Measurements from ENCODE around the gene RNASEL.

RNASEL gene

DNA sequence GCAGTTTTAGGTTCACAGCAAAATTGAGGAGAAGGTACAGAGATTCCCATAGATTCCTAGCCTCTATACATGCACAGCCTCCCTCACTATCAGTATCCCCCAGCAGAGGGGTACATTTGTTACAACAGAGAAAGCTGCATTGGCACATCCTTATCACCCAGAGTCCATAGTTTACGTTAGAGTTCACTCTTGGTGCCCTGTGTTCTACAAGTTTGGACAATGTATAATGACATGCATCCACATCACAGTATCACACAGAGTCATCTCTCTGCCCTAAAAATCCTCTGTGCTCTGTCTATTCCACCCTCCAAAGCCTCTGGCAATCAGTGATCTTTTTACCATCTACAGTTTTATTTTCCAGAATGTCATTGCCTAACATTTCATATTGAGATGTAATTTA, 37.5 kb upstream of the RNASEL start:
- no peaks in the 10 kb centered on the region for H3K36me3 ChIP-seq (ENCODE audit: control insufficient read depth, insufficient read depth, low read length)
- no peak overlapping the region for H2AFZ ChIP-seq
- H3K27me3 ChIP-seq (ENCODE audit: control insufficient read depth, insufficient read depth, low read length) = no peaks in the 10 kb centered on the region
- no peaks in the 10 kb centered on the region for H3K4me1 ChIP-seq
- H3K4me3 ChIP-seq (ENCODE audit: low read depth, low read length) = no peak overlapping the region
- no peaks in the 10 kb centered on the region for H3K79me2 ChIP-seq
- TF ChIP-seq, protein P1, sequence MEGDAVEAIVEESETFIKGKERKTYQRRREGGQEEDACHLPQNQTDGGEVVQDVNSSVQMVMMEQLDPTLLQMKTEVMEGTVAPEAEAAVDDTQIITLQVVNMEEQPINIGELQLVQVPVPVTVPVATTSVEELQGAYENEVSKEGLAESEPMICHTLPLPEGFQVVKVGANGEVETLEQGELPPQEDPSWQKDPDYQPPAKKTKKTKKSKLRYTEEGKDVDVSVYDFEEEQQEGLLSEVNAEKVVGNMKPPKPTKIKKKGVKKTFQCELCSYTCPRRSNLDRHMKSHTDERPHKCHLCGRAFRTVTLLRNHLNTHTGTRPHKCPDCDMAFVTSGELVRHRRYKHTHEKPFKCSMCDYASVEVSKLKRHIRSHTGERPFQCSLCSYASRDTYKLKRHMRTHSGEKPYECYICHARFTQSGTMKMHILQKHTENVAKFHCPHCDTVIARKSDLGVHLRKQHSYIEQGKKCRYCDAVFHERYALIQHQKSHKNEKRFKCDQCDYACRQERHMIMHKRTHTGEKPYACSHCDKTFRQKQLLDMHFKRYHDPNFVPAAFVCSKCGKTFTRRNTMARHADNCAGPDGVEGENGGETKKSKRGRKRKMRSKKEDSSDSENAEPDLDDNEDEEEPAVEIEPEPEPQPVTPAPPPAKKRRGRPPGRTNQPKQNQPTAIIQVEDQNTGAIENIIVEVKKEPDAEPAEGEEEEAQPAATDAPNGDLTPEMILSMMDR (IDR thresholded peaks at IDR 0.05) = no peak
- no peaks in the 10 kb centered on the region for H3K9me3 ChIP-seq (ENCODE audit: control insufficient read depth, low read length)
- H3K27ac ChIP-seq = no peak overlapping the region
- H3K9ac ChIP-seq = no peak overlapping the region
- H3K4me2 ChIP-seq (ENCODE audit: low read length) = no peak overlapping the region

DNA sequence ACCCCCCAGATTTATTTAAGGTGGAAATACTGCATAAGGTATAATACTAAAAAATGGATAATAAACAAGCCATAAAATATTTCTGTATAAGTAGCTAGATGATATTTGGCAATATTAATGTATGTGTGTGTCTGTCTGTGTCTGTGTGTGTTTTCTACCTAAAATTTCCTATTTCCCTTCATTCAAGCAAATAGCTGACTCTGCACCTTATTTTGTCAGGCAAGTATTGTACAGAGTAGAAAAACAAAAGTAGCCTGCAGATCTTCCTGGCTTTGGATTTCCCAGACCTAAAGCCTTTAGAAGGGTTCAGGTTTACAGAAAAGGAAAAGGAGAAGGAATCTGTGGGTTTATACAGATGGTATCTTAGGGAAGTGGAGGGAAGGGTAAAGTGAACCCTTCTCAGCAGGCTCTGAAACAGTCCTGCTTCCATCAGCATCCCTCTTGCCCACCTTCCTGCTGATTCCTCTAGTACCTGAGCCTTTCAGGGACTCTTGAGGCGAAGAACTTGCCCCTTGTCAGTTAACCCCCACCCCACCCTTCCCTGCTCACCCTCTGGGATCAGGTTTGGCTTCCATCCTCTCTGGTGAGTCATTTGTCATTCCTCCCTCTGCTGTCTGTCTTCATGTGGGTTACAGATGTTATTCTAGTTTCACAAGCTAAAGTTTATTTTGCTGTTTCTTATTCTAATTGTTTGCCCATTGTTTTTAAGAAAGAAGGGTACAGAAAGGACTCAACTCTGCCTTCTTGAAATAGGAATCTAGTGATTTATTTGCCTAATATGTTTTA, 36.9 kb upstream of the RNASEL start:
- H3K79me2 ChIP-seq = no peaks in the 10 kb centered on the region
- H3K4me1 ChIP-seq = no peaks in the 10 kb centered on the region
- no peaks in the 10 kb centered on the region for H3K36me3 ChIP-seq (ENCODE audit: control insufficient read depth, insufficient read depth, low read length)
- no peak overlapping the region for H3K27ac ChIP-seq
- H2AFZ ChIP-seq = no peak overlapping the region
- H3K4me3 ChIP-seq (ENCODE audit: low read depth, low read length) = no peak overlapping the region
- H3K27me3 ChIP-seq (ENCODE audit: control insufficient read depth, insufficient read depth, low read length) = no peaks in the 10 kb centered on the region
- H3K4me2 ChIP-seq (ENCODE audit: low read length) = no peak overlapping the region
- TF ChIP-seq, protein P1 (IDR thresholded peaks at IDR 0.05) = no peak
- no peaks in the 10 kb centered on the region for H3K9me3 ChIP-seq (ENCODE audit: control insufficient read depth, low read length)
- H3K9ac ChIP-seq = no peak overlapping the region

DNA sequence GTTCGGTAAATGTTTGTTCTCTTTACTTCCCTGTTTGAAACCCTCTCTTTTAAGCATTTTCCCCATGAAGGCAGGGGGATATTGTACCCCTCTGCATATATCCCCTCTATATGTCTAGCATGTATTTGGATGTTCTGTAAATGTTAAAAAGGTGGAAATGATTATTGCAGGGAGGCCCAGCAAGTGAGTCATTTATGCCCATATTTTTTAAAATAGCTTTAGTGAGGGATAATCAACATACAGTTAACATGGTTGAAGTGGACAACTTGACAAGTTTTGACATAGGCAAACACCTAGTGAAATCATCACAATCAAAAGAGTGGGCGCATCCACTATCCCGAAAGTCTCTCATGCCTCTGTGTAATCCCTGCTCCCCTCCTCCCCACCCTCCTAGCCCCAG, 36.0 kb upstream of the RNASEL start:
- Histone ChIP-seq H3K4me2 (ENCODE audit: low read length) (no peak overlapping the region), H3K79me2 (no peaks in the 10 kb centered on the region), H3K9ac (no peak overlapping the region), H2AFZ (no peak overlapping the region), H3K36me3 (ENCODE audit: control insufficient read depth, insufficient read depth, low read length) (no peaks in the 10 kb centered on the region), H3K4me1 (no peaks in the 10 kb centered on the region), H3K27me3 (ENCODE audit: control insufficient read depth, insufficient read depth, low read length) (no peaks in the 10 kb centered on the region), H3K9me3 (ENCODE audit: control insufficient read depth, low read length) (no peaks in the 10 kb centered on the region), H3K27ac (no peak overlapping the region), H3K4me3 (ENCODE audit: low read depth, low read length) (no peak overlapping the region)
- TF ChIP-seq, protein P1 (IDR thresholded peaks at IDR 0.05) = no peak

DNA sequence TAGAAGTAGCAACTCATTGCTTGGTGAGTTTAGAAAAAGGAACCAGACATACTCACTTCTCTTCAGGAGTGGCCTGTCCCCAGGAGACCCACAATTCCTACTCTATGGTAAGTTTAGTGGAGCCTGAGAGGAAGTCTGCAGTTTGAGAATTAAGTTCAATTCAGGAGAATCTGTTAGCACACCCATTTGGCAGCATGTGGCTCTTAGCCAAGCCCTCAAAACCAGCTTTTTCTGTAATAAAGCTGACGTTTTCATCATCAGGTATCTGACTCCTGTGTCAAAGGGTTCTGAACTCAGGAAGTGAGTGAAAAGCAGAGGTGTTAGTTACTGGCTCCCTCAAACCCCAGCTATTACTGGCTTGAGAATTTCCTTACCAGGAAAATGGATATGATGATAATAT, 35.5 kb upstream of the RNASEL start:
- Histone ChIP-seq H2AFZ (no peak overlapping the region), H3K4me3 (ENCODE audit: low read depth, low read length) (no peak overlapping the region), H3K27me3 (ENCODE audit: control insufficient read depth, insufficient read depth, low read length) (no peaks in the 10 kb centered on the region), H3K9ac (no peak overlapping the region), H3K36me3 (ENCODE audit: control insufficient read depth, insufficient read depth, low read length) (no peaks in the 10 kb centered on the region), H3K79me2 (no peaks in the 10 kb centered on the region), H3K27ac (no peak overlapping the region), H3K4me2 (ENCODE audit: low read length) (no peak overlapping the region), H3K9me3 (ENCODE audit: control insufficient read depth, low read length) (no peaks in the 10 kb centered on the region), H3K4me1 (no peaks in the 10 kb centered on the region)
- TF ChIP-seq, protein P1 (IDR thresholded peaks at IDR 0.05) = no peak
